HEK293T (cell line): Measurements from ENCODE around the gene TRIM17.

Experiments
- CTCF ChIA-PET: fragments of 350-600 bp; formaldehyde crosslinking; extraction: SDS; loops from one replicate; lab custom pipeline; 2021; ENCODE audit warnings: antibody characterized with exemption, inconsistent platforms; lab: Yijun Ruan, JAX
- POLR2A ChIA-PET: fragments of 350-600 bp; formaldehyde crosslinking; extraction: SDS; loops from one replicate; lab custom pipeline; 2020; ENCODE audit warnings: antibody characterized with exemption, inconsistent platforms; lab: Yijun Ruan, JAX
- DNase-seq: peaks from one replicate; pipeline ENCODE4 v3.0.0; 2012; ENCODE audit warnings: mixed read lengths; ENCODE audit errors: extremely low spot score
- ARNT ChIP-seq: fragments of 450-650 bp; IDR thresholded peaks from 2 replicates; pipeline ENCODE4 v1.6.1; 2017; ENCODE audit warnings: mild to moderate bottlenecking
- BHLHE40 ChIP-seq: fragments of 450-650 bp; IDR thresholded peaks from 2 replicates; pipeline ENCODE4 v1.6.1; 2016; ENCODE audit warnings: mild to moderate bottlenecking, moderate library complexity, borderline replicate concordance
- CTBP1 ChIP-seq: fragments of 450-650 bp; IDR thresholded peaks from 2 replicates; pipeline ENCODE4 v1.6.1; 2016; ENCODE audit warnings: borderline replicate concordance
- ELF4 ChIP-seq: fragments of 450-650 bp; IDR thresholded peaks from 2 replicates; pipeline ENCODE4 v1.6.1; 2017; ENCODE audit warnings: antibody characterized with exemption
- FOXA1 ChIP-seq: fragments of 450-650 bp; IDR thresholded peaks from 2 replicates; pipeline ENCODE4 v1.6.1; 2016; ENCODE audit warnings: mild to moderate bottlenecking
- FOXK2 ChIP-seq: fragments of 450-650 bp; IDR thresholded peaks from 2 replicates; pipeline ENCODE4 v1.6.1; 2016; ENCODE audit warnings: mild to moderate bottlenecking
- FOXM1 ChIP-seq: fragments of 450-650 bp; IDR thresholded peaks from 2 replicates; pipeline ENCODE4 v1.6.1; 2017; ENCODE audit warnings: mild to moderate bottlenecking, borderline replicate concordance
- HDGF ChIP-seq: fragments of 450-650 bp; IDR thresholded peaks from 2 replicates; pipeline ENCODE4 v1.6.1; 2017; ENCODE audit warnings: antibody characterized with exemption, borderline replicate concordance
- L3MBTL2 ChIP-seq: fragments of 450-650 bp; conservative IDR thresholded peaks from 2 replicates; pipeline ENCODE4 v1.6.1; 2016; ENCODE audit warnings: mild to moderate bottlenecking
- LEF1 ChIP-seq: fragments of 450-650 bp; IDR thresholded peaks from 2 replicates; pipeline ENCODE4 v1.6.1; 2017; ENCODE audit warnings: mild to moderate bottlenecking, borderline replicate concordance
- NFRKB ChIP-seq: fragments of 450-650 bp; IDR thresholded peaks from 2 replicates; pipeline ENCODE4 v1.6.1; 2016; ENCODE audit warnings: mild to moderate bottlenecking, moderate library complexity
- SP1 ChIP-seq: fragments of 450-650 bp; IDR thresholded peaks from 2 replicates; pipeline ENCODE4 v1.6.1; 2017
- SUZ12 ChIP-seq: fragments of 450-650 bp; IDR thresholded peaks from 2 replicates; pipeline ENCODE4 v1.6.1; 2016; ENCODE audit warnings: mild to moderate bottlenecking
- TARDBP ChIP-seq: fragments of 450-650 bp; IDR thresholded peaks from 2 replicates; pipeline ENCODE4 v1.6.1; 2016
- ZNF384 ChIP-seq: fragments of 450-650 bp; IDR thresholded peaks from 2 replicates; pipeline ENCODE4 v1.6.1; 2016
- TF ChIP-seq, protein P1 (sequence below): fragments of 450-650 bp; IDR thresholded peaks from 2 replicates; pipeline ENCODE4 v1.6.1; 2016

TRIM17 gene

GRCh38 chr1:228416217-228416933, at the start of gene TRIM17:
TRIM17 (minus strand) TSS chr1:228416861; CDS start chr1:228415072, 1,789 bp downstream.
- ChIA-PET CTCF (no interaction called here), POLR2A (no interaction called here)
- TF ChIP-seq L3MBTL2 (no peak), FOXA1 (no peak), ZNF384 (no peak), NFRKB (no peak), ARNT (no peak), TARDBP (no peak), ELF4 (no peak), BHLHE40 (no peak), LEF1 (no peak), SP1 (no peak)
- no peak for DNase-seq

DNA sequence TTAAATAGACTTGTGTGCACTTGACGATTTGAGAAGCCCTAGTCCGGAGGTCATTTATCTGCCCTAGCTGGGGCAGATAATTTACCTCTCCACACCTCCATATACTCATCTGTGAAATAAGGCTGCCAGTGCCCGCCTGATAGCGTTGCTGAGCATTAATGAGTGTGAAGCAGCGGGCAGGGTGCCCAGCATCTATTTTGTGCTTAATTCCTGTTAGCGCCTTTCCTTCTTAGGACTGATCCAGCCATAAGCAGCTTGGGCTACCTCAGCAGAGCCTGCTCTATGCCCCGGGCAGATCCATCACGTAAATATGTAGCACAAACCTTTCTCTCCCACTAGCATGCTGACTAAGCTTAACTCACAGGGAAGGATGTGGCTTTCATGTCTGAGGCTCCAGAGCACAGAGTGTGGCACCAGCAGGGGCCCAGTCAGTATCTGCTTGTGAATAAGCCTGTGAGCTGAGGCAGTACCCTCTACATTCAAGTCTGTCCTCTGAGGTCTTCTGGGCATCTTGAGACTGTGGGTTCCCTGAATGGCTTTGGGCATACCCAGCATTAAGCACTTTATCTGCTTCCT, 49.0 kb upstream of the TRIM17 start:
- CTCF ChIA-PET = interaction anchor here (1.0 kb wide), 1 partner anchor 10 kb away, joined by 3 read pairs; no protein-coding TSS in a partner anchor
- TF ChIP-seq BHLHE40 (no peak), SP1 (no peak), ZNF384 (no peak)
- POLR2A ChIA-PET = interaction anchor here (1.5 kb wide), 1 partner anchor 21 kb away, joined by 5 read pairs; the partner anchor contains the start of gene RNF187
- no peak for DNase-seq

DNA sequence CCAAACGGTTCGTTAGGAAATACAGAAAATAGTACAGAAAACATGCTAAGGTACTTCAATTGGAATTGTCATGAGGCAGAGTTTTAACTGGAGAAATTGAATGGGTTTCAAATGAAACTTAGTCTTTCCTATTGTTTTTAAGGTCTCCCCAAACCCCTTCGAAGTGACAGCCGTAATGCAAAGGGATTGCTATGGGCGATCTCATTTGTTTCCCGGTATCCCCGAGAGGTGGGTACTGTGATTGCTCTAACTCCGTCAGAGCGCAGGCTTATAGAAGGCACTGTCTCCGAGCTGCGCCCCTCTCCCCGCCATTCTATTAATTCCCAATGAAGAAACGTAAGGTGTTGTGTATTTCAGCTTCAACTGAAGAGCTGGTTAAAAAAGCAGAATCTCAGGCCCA, 48.5 kb upstream of the TRIM17 start:
- CTCF ChIA-PET = interaction anchor here (1.0 kb wide), 1 partner anchor 10 kb away, joined by 3 read pairs; no protein-coding TSS in a partner anchor
- no peak for TF ChIP-seq ZNF384
- TF ChIP-seq BHLHE40 = no peak
- no peak for TF ChIP-seq TARDBP
- TF ChIP-seq CTBP1 = no peak
- no peak for TF ChIP-seq L3MBTL2
- no peak for TF ChIP-seq LEF1
- TF ChIP-seq HDGF = no peak
- TF ChIP-seq, protein P1, sequence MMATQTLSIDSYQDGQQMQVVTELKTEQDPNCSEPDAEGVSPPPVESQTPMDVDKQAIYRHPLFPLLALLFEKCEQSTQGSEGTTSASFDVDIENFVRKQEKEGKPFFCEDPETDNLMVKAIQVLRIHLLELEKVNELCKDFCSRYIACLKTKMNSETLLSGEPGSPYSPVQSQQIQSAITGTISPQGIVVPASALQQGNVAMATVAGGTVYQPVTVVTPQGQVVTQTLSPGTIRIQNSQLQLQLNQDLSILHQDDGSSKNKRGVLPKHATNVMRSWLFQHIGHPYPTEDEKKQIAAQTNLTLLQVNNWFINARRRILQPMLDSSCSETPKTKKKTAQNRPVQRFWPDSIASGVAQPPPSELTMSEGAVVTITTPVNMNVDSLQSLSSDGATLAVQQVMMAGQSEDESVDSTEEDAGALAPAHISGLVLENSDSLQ = no peak
- POLR2A ChIA-PET = interaction anchor here (1.5 kb wide), 1 partner anchor 21 kb away, joined by 5 read pairs; the partner anchor contains the start of gene RNF187
- no peak for DNase-seq

- ChIA-PET CTCF (no interaction called here), POLR2A (interaction anchor here (1.1 kb wide), 1 partner anchor 58 kb away, joined by 3 read pairs; the partner anchor contains the start of gene TRIM11)
- TF ChIP-seq FOXK2 = no peak
- TF ChIP-seq LEF1 = no peak
- no peak for TF ChIP-seq CTBP1
- TF ChIP-seq ELF4 = no peak
- TF ChIP-seq NFRKB = no peak
- TF ChIP-seq, protein P1 = no peak
- no peak for TF ChIP-seq ARNT
- no peak for TF ChIP-seq TARDBP
- TF ChIP-seq ZNF384 = no peak
Observed at GRCh38 chr1:228464487-228464983, 47.9 kb upstream of the TRIM17 start.

DNA sequence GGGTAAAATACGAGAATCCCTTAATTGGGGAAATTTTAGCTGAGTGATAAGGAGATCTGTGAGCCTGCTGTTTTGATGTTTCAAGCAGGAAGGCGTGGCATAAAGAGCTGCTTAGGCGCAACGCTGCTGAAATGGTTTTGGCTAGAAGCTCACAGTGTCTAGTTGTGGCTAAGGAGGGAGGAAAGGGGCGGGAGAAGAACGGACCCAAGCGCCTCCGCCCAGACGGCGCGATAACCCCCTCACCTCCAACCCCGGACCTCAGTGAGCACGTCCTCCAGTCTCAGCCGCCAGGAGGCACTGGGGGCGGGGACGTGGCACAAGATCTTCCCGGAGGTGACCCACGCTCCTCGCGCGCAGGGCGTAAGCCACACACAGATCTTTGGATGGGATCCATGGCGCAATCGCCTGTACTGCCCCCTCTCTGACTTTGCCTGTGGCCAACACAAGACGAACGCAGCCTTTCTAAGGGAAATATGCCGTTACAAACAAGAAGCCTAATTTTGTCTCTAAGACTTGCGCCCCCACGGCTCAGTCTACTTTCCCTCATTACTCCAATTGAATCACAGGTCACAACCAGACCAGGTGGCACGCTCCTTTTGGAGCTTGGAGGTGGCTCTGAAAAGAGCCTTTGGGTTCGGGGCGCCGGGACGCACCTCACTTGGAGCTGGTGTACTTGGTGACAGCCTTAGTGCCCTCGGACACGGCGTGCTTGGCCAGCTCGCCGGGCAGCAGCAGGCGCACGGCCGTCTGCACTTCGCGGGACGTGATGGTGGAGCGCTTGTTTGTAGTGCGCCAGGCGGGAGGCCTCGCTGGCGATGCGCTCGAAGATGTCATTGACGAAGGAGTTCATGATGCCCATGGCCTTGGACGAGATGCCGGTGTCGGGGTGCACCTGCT, 47.1 kb upstream of the TRIM17 start:
- no peak for TF ChIP-seq FOXM1
- no peak for TF ChIP-seq ARNT
- TF ChIP-seq ELF4 = no peak
- TF ChIP-seq CTBP1 = no peak
- no peak for TF ChIP-seq ZNF384
- TF ChIP-seq FOXA1 = no peak
- no peak for TF ChIP-seq BHLHE40
- TF ChIP-seq SUZ12 = no peak
- DNase-seq = no peak
- CTCF ChIA-PET = interaction anchor here (0.7 to 0.9 kb wide), 2 partner anchors 8 to 37 kb away, joined by 3 to 6 read pairs; no protein-coding TSS in a partner anchor
- POLR2A ChIA-PET = interaction anchor here (1.1 to 1.4 kb wide), 2 partner anchors 23 to 57 kb away, joined by 3 to 7 read pairs; partner anchors contain the start of genes RNF187 and TRIM11

More at GRCh38 chr1:228464487-228464983, 47.9 kb upstream of the TRIM17 start:
- no peak for DNase-seq

DNA sequence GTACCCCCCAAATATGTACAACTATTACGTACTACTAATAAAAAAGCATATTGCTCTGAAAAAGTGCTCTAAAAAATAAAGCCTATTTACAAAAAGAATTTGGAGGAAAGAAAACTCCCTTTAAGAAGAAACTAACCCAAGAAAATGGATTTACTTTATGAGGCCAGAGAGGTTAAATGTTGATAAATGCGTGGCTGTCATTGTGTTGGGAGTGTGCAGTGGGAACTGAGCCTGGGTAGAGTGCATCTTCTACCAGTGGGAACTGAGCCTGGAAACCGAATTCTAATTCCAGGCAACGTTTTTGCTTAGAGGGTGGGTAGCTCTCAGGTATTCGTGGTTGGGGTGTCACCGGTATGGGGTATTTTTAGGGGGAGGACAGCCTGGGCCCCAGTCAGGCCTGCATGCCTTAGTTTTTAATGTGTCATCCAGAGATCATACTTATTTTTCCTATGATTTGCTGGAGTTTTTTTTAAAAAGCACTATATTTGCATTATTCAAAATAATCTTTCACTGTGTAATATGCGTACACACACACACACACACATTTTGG, 46.4 kb upstream of the TRIM17 start:
- ChIA-PET CTCF (interaction anchor here (0.7 to 0.9 kb wide), 2 partner anchors 9 to 38 kb away, joined by 3 to 6 read pairs; no protein-coding TSS in a partner anchor), POLR2A (interaction anchor here (1.4 kb wide), 1 partner anchor 24 kb away, joined by 7 read pairs; the partner anchor contains the start of gene RNF187)
- DNase-seq = no peak
- no peak for TF ChIP-seq L3MBTL2
- TF ChIP-seq BHLHE40 = no peak
- TF ChIP-seq FOXK2 = no peak
- no peak for TF ChIP-seq NFRKB
- no peak for TF ChIP-seq HDGF
- TF ChIP-seq, protein P1 = no peak
- no peak for TF ChIP-seq ELF4
- no peak for TF ChIP-seq SP1
- TF ChIP-seq ZNF384 = no peak
